A549 (cell line): Measurements from ENCODE around the gene DHX35. TPM values are rescaled to one million over a fixed set of nuclear protein-coding genes. Genes with fewer than 3 reads are reported as not detected.

Experiments
- ATAC-seq, 2 experiments: fragments of 200-7000 bp in 1 of 2; fragments of >200 bp in 1 of 2; cut with Nextera tagmentation in 1 of 2; cut with Tn5 transposase in 1 of 2; 3 replicates each; pipeline versions ENCODE4 v1.8.0 to v1.9.1; 2018 to 2020; ENCODE audit warnings: mild to moderate bottlenecking in 1 of 2, moderate library complexity in 1 of 2
- CTCF ChIA-PET: fragments of 300-600 bp; sonication (Branson Sonifier 250); formaldehyde crosslinking; extraction: SDS; loops from one replicate; lab custom pipeline; 2021; ENCODE audit warnings: antibody characterized with exemption, inconsistent platforms; lab: Yijun Ruan, JAX
- POLR2A ChIA-PET: fragments of 350-600 bp; formaldehyde crosslinking; extraction: SDS; loops from one replicate; lab custom pipeline; 2021; ENCODE audit warnings: antibody characterized with exemption, inconsistent platforms; lab: Yijun Ruan, JAX
- DNase-seq, 2 experiments: peaks; one replicate each; pipeline versions ENCODE4 v3.0.0 to v3.0.0-alpha.2; 2011 to 2016; ENCODE audit warnings: low read depth in 1 of 2, low spot score in 1 of 2
- FAIRE-seq: peaks from 2 replicates; lab custom pipeline; 2011; peaks lifted over from hg19 to GRCh38; lab: Jason Lieb, UNC
- H3K27ac ChIP-seq, 2 experiments: fragments of >200 bp; sonication (Bioruptor Twin); formaldehyde crosslinking; 3 replicates each; pipeline ENCODE4 v1.5.1; 2016 to 2017
- H3K4me1 ChIP-seq: fragments of >200 bp; sonication (Bioruptor Twin); formaldehyde crosslinking; 3 replicates; pipeline ENCODE4 v1.6.1; 2016
- H3K4me2 ChIP-seq: fragments of >200 bp; sonication (Bioruptor Twin); formaldehyde crosslinking; 3 replicates; pipeline ENCODE4 v1.6.1; 2016
- H3K4me3 ChIP-seq: fragments of >200 bp; sonication (Bioruptor Twin); formaldehyde crosslinking; 3 replicates; pipeline ENCODE4 v1.5.1; 2016
- H3K9me3 ChIP-seq: fragments of >200 bp; sonication (Bioruptor Twin); formaldehyde crosslinking; 3 replicates; pipeline ENCODE4 v1.6.1; 2016
- CHD2 ChIP-seq: fragments of 150-350 bp; IDR thresholded peaks from 2 replicates; pipeline ENCODE4 v1.6.1; 2014; ENCODE audit warnings: low read length; ENCODE audit not compliant: partially characterized antibody
- E2F6 ChIP-seq: IDR thresholded peaks from 2 replicates; pipeline ENCODE4 v1.6.1; 2012; ENCODE audit warnings: low read depth, borderline replicate concordance
- EHMT2 ChIP-seq: fragments of 200-600 bp; sonication (generic); IDR thresholded peaks from 2 replicates; pipeline ENCODE4 v1.6.1; 2016; ENCODE audit warnings: antibody characterized with exemption, low read depth, mild to moderate bottlenecking, moderate library complexity
- ELK1 ChIP-seq: fragments of 150-350 bp; IDR thresholded peaks from 2 replicates; pipeline ENCODE4 v1.6.1; 2014; ENCODE audit warnings: low read depth, mild to moderate bottlenecking, low read length
- ESRRA ChIP-seq: fragments of 150-350 bp; IDR thresholded peaks from 2 replicates; pipeline ENCODE4 v1.6.1; 2014; ENCODE audit warnings: mild to moderate bottlenecking, low read length, borderline replicate concordance
- FOSL2 ChIP-seq, 2 experiments: fragments of 450-650 bp in 1 of 2; fragments of >200 bp in 1 of 2; sonication (Bioruptor Twin) in 1 of 2; formaldehyde crosslinking; IDR thresholded peaks; 2 replicates each; pipeline versions ENCODE4 v1.5.0 to v1.6.1; 2016 to 2020; ENCODE audit warnings: mild to moderate bottlenecking in 1 of 2, moderate library complexity in 1 of 2
- GATA3 ChIP-seq: IDR thresholded peaks from 2 replicates; pipeline ENCODE4 v1.6.1; 2012; ENCODE audit warnings: borderline replicate concordance
- HEYL ChIP-seq: fragments of 250-450 bp; sonication (Bioruptor Pico); IDR thresholded peaks from 2 replicates; pipeline ENCODE4 v1.8.0; 2021; ENCODE audit warnings: mild to moderate bottlenecking, moderate library complexity
- HMGXB4 ChIP-seq: fragments of 250-450 bp; sonication (Bioruptor Pico); IDR thresholded peaks from 2 replicates; pipeline ENCODE4 v1.5.0; 2021; ENCODE audit warnings: mild to moderate bottlenecking, moderate library complexity, borderline replicate concordance
- HOXA7 ChIP-seq: fragments of 250-450 bp; sonication (Bioruptor Pico); IDR thresholded peaks from 2 replicates; pipeline ENCODE4 v1.5.0; 2020; ENCODE audit warnings: mild to moderate bottlenecking, moderate library complexity
- JUN ChIP-seq, 2 experiments: fragments of >200 bp; sonication (Bioruptor Twin); formaldehyde crosslinking; IDR thresholded peaks; 2 replicates in 1 of 2; 3 replicates in 1 of 2; pipeline ENCODE4 v1.6.1; 2016 to 2017
- JUNB ChIP-seq: fragments of >200 bp; sonication (Bioruptor Twin); formaldehyde crosslinking; IDR thresholded peaks from 2 replicates; pipeline ENCODE4 v1.6.1; 2016
- KDM1A ChIP-seq: fragments of 200-600 bp; sonication (generic); IDR thresholded peaks from 2 replicates; pipeline ENCODE4 v1.6.1; 2016; ENCODE audit warnings: low read depth, mild to moderate bottlenecking
- KDM5A ChIP-seq: fragments of 200-600 bp; sonication (generic); IDR thresholded peaks from 2 replicates; pipeline ENCODE4 v1.6.1; 2016; ENCODE audit warnings: antibody characterized with exemption, mild to moderate bottlenecking
- MAFK ChIP-seq: fragments of 450-650 bp; IDR thresholded peaks from 2 replicates; pipeline ENCODE4 v1.6.1; 2014; ENCODE audit not compliant: partially characterized antibody
- MAZ ChIP-seq: fragments of 150-350 bp; IDR thresholded peaks from 2 replicates; pipeline ENCODE4 v1.6.1; 2014; ENCODE audit warnings: antibody characterized with exemption, low read depth, low read length, borderline replicate concordance
- NFE2L2 ChIP-seq: fragments of 150-350 bp; conservative IDR thresholded peaks from 2 replicates; pipeline ENCODE4 v1.6.1; 2014; ENCODE audit warnings: low read length
- POLR2A ChIP-seq: IDR thresholded peaks from 2 replicates; pipeline ENCODE4 v1.6.1; 2012; ENCODE audit warnings: mild to moderate bottlenecking, low read length
- RARB ChIP-seq: fragments of 250-450 bp; sonication (Bioruptor Pico); IDR thresholded peaks from 2 replicates; pipeline ENCODE4 v1.8.0; 2021; ENCODE audit warnings: mild to moderate bottlenecking, moderate library complexity
- SMC3 ChIP-seq: fragments of >200 bp; sonication (Bioruptor Twin); formaldehyde crosslinking; IDR thresholded peaks from 3 replicates; pipeline ENCODE4 v1.6.1; 2018; ENCODE audit warnings: inconsistent platforms
- TP53 ChIP-seq: fragments of 250-450 bp; sonication (Bioruptor Pico); IDR thresholded peaks from 2 replicates; pipeline ENCODE4 v1.5.0; 2021; ENCODE audit warnings: mild to moderate bottlenecking, moderate library complexity
- ZC3H11A ChIP-seq: fragments of 450-650 bp; IDR thresholded peaks from 2 replicates; pipeline ENCODE4 v1.6.1; 2014; ENCODE audit warnings: antibody characterized with exemption, mild to moderate bottlenecking
- ZFP36 ChIP-seq: fragments of 450-650 bp; IDR thresholded peaks from 2 replicates; pipeline ENCODE4 v1.6.1; 2014; ENCODE audit warnings: borderline replicate concordance; ENCODE audit not compliant: partially characterized antibody
- WGBS: methylation state at CpG from one replicate; pipeline ENCODE4 v1.1.6; 2017; ENCODE audit errors: missing lambda C conversion rate; 5-methylcytosine and 5-hydroxymethylcytosine counted together
- polyA plus RNA-seq, 4 experiments: library from polyadenylated mRNA; depleted of rRNA in 3 of 4; stranded (reverse); fragments of >200 nt; fragmentation: RNase III in 1 of 4; extraction: RNeasy Plus Mini Kit Qiagen cat#74134 plus additional on column Dnase treatment in 1 of 4; gene quantifications; 2 replicates in 3 of 4; 3 replicates in 1 of 4; pipeline ENCODE4 v1.2.3, GENCODE V29; 2011 to 2017

DHX35 gene
- polyA plus RNA-seq, 2 of the 4 experiments (the other 2 are of a cell fraction) = 7.7 to 13.8 TPM

- no peak for FAIRE-seq
- POLR2A ChIA-PET = no interaction called here
- no peak overlapping the region for H3K4me3 ChIP-seq
- WGBS = 18% methylated on average over 6 of the region's 6 CpGs
- DNase-seq = no peak
- TF ChIP-seq ZFP36 = no peak
- no peak for TF ChIP-seq SMC3
- no peak for TF ChIP-seq EHMT2
- TF ChIP-seq, all 56 proteins: peak for 0
- H3K9me3 ChIP-seq = no peaks in the 10 kb centered on the region
- no peak overlapping the region for H3K27ac ChIP-seq
- CTCF ChIA-PET = interaction anchor here (1.2 to 12.3 kb wide), 3 partner anchors 12 to 178 kb away, joined by 3 to 104 read pairs (median 76); no protein-coding TSS in a partner anchor
- no peaks in the 10 kb centered on the region for H3K4me1 ChIP-seq
- ATAC-seq = no peak
- H3K4me2 ChIP-seq = no peak overlapping the region
Observed at GRCh38 chr20:39069976-39070375, 107.8 kb downstream of the DHX35 start.

- DNase-seq (no peak), FAIRE-seq (no peak), ATAC-seq (peak; percentile 11 to 45; a peak in 2 of 6 replicates)
- Histone ChIP-seq H3K4me3 (no peak overlapping the region), H3K4me2 (no peak overlapping the region), H3K9me3 (no peaks in the 10 kb centered on the region), H3K4me1 (no peaks in the 10 kb centered on the region), H3K27ac (no peak overlapping the region)
- CTCF ChIA-PET = interaction anchor here (0.6 to 12.3 kb wide), 5 partner anchors 11 to 421 kb away, joined by 3 to 104 read pairs (median 3); no protein-coding TSS in a partner anchor
- WGBS = 46% methylated on average over 7 of the region's 7 CpGs
- no peak for TF ChIP-seq CHD2
- no peak for TF ChIP-seq JUNB
- TF ChIP-seq MAFK = no peak
- no peak for TF ChIP-seq KDM5A
- TF ChIP-seq RARB (CRISPR knock-in tag) = no peak
- no peak for TF ChIP-seq FOSL2 (IDR thresholded peaks at IDR 0.05)
- TF ChIP-seq FOSL2 (CRISPR knock-in tag; IDR thresholded peaks at IDR 0.05) = no peak
- no peak for TF ChIP-seq ELK1
- POLR2A ChIA-PET = no interaction called here
Observed at GRCh38 chr20:39070484-39071231, 108.5 kb downstream of the DHX35 start.

GRCh38 chr20:39072132-39072531 is 110.0 kb downstream of the DHX35 start:
- H3K4me2 ChIP-seq = no peak overlapping the region
- DNase-seq (no peak), ATAC-seq (no peak), FAIRE-seq (no peak)
- no peak overlapping the region for H3K27ac ChIP-seq
- CTCF ChIA-PET = interaction anchor here (0.6 to 12.3 kb wide), 4 partner anchors 9 to 39 kb away, joined by 3 to 104 read pairs (median 40); no protein-coding TSS in a partner anchor
- WGBS = 14% methylated on average over 9 of the region's 11 CpGs
- H3K4me3 ChIP-seq = no peak overlapping the region
- TF ChIP-seq NFE2L2 (no peak), HOXA7 (CRISPR knock-in tag) (no peak), TP53 (CRISPR knock-in tag) (no peak), E2F6 (no peak), POLR2A (no peak), MAZ (no peak), JUN (IDR thresholded peaks at IDR 0.05) (no peak), GATA3 (no peak), CHD2 (no peak), ESRRA (no peak), RARB (CRISPR knock-in tag) (no peak), HEYL (no peak), MAFK (no peak), FOSL2 (IDR thresholded peaks at IDR 0.05) (no peak), FOSL2 (CRISPR knock-in tag; IDR thresholded peaks at IDR 0.05) (no peak), ZC3H11A (no peak), KDM1A (no peak), KDM5A (no peak), HMGXB4 (CRISPR knock-in tag) (no peak)
- TF ChIP-seq, all 56 proteins: peak for 0
- Histone ChIP-seq H3K9me3 (no peaks in the 10 kb centered on the region), H3K4me1 (no peaks in the 10 kb centered on the region)
- POLR2A ChIA-PET = no interaction called here
